NCI-H2227 (cell line): Measurements from ENCODE around the gene P3H4.

Source experiments
- DNase-seq: peaks from one replicate; lab custom pipeline; 2025; ENCODE audit not compliant: unreplicated experiment; lab: John Stamatoyannopoulos, UW

Gene P3H4

DNA sequence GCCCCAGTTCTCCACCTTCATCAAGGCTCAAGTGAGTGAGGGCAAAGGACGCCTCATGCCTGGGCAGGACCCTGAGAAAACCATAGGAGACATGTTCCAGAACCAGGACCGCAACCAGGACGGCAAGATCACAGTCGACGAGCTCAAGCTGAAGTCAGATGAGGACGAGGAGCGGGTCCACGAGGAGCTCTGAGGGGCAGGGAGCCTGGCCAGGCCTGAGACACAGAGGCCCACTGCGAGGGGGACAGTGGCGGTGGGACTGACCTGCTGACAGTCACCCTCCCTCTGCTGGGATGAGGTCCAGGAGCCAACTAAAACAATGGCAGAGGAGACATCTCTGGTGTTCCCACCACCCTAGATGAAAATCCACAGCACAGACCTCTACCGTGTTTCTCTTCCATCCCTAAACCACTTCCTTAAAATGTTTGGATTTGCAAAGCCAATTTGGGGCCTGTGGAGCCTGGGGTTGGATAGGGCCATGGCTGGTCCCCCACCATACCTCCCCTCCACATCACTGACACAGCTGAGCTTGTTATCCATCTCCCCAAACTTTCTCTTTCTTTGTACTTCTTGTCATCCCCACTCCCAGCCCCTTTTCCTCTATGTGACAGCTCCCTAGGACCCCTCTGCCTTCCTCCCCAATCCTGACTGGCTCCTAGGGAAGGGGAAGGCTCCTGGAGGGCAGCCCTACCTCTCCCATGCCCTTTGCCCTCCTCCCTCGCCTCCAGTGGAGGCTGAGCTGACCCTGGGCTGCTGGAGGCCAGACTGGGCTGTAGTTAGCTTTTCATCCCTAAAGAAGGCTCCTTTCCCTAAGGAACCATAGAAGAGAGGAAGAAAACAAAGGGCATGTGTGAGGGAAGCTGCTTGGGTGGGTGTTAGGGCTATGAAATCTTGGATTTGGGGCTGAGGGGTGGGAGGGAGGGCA, 10.7 kb upstream of the P3H4 start:
- DNase-seq: no peak

DNA sequence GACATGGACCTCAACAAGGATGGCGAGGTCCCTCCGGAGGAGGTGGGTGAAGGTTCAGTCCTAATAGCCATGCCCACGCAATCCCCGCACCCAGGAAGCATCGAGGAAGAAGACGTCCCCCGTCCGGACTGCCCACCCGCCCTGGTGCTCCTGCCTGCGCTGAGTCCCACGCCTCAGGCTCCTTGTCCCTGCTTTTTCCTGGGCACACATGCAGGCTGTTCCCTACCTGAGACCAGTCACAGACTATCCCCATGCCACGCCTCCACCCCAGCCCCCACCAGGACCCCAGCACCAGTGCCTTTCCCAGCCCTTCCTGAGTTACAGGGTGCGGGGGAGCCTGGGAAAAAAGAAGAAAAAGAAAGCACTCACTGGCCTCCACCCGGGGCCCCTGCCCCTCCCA, 10.0 kb upstream of the P3H4 start:
- DNase-seq: no peak

DNA sequence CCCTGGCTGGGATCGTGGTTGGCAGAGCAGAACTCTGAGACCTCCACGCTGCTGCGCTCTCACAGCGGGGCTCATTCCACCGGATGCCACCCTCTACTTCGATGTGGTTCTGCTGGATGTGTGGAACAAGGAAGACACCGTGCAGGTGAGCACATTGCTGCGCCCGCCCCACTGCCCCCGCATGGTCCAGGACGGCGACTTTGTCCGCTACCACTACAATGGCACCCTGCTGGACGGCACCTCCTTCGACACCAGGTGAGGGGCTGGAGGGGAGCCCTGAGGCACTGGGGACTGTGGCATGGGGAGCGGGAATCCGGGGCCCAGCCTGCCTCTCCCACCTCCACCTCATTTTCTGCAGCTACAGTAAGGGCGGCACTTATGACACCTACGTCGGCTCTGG, 6.3 kb upstream of the P3H4 start:
- no peak for DNase-seq

DNA sequence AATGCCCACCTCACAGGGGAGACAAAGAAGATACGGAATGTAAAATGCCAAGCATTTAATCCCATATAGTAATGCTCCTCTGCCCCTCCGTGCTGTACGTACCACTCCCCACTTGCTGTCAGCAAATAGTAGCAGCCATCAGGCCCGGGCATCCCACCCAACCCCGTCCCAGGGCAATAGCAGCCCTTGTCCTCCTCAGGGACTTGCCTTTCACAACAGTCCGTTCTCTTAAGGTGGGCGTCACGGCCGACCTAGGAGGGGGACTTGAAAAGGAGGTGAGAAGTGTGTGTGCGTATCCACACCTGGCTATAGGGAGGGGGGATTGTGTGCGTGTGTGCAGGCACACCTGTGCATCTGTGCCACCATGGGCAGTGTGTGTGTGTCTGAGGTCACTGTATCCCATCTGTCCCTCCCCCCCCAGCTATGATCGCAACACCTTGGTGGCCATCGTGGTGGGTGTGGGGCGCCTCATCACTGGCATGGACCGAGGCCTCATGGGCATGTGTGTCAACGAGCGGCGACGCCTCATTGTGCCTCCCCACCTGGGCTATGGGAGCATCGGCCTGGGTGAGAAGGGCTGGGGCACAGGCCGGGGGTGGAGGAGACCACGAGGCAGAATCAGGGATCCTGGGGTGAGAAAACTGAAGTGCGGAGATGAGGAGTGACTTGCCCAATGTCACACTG, 5.0 kb upstream of the P3H4 start:
- no peak for DNase-seq

DNA sequence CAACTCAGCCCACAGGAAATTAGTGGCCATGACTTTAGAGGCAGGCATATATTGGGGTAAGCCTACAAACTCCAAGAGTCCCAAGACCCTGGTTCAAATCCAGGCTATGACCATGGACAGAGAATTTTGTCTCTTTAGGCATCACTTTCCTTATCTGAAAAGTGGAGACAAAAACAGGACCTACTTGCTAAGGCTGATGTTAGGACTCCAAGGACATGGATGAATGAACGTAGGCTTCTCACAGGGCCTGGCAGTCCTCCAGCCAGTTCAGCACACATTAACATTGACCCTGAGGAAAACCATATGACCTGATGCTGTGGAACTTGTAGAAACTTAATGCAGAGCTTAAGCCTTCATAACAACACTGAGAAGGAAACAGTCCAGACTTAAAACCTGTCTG, 2.4 kb upstream of the P3H4 start:
- no peak for DNase-seq

DNA sequence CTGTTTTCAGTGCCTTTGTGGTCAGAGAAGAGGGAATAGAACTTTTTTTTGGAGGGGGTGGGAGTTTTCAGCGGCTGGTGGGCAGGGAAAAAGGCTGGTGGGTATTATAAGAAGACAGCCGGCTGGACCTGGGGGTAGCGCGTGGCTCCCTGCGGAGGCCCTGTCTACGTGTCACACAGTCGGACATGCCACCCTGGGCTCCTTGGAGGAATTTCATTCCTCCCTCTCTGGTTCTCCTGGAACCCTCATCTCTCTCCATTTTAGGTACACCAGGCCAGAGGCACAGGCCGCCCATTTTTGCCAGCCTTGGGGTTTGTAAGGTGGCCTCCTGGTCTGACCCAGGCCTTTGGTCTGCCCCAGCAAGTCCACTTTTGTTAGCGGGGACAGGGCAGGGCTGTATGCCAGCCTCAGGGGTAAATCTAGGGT, 2.0 kb upstream of the P3H4 start:
- DNase-seq: no peak

DNA sequence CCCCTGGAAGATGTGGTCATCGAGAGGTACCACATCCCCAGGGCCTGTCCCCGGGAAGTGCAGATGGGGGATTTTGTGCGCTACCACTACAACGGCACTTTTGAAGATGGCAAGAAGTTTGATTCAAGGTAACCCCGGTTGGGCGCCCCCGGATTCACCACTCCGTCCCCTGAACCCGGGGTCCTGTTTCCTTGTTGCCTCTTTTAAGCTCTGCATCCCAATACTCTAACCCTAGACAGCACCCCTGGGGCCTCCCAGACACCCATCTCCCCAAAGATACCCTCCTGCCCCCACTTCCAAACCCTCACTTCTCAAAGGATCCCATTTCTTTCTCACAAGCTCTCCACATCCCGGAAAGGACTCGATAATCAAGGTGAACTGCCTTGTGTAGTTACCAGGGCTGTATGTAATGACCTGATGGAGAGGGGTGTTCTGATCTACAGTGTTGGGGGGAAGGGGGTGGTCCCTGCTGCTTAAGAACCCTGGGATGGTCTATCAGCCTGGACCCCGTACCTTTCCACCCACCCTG, 1.5 kb upstream of the P3H4 start:
- DNase-seq: no peak

DNA sequence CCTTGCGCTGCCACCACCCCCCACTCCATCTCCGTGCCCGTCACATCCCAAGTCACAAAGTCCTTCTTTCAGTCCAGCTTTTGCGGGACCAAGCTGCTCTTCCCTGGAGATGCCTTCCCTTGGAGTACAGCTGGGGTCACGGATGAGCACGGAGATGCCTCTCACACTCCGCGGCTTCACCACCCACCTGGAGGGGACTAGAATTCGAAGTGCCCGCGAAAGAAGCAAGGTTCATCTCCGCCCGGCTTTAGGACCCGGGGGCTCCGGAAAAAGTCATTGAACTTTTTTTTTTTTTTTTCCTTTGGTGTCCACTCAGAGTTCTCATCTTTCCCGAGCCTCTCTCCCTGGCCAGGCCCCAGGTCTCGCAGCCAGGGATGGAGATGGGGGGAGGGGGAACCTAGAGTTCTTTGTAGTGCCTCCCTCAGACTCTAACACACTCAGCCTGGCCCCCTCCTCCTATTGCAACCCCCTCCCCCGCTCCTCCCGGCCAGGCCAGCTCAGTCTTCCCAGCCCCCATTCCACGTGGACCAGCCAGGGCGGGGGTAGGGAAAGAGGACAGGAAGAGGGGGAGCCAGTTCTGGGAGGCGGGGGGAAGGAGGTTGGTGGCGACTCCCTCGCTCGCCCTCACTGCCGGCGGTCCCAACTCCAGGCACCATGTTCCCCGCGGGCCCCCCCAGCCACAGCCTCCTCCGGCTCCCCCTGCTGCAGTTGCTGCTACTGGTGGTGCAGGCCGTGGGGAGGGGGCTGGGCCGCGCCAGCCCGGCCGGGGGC, 817 bp upstream of the P3H4 start, which contains the start of gene FKBP10:
Gene FKBP10 (plus strand): TSS at position 624 of the 771 bp plus-strand sequence. CDS start 31 bp downstream, at position 655.
- DNase-seq: peak; percentile 90

DNA sequence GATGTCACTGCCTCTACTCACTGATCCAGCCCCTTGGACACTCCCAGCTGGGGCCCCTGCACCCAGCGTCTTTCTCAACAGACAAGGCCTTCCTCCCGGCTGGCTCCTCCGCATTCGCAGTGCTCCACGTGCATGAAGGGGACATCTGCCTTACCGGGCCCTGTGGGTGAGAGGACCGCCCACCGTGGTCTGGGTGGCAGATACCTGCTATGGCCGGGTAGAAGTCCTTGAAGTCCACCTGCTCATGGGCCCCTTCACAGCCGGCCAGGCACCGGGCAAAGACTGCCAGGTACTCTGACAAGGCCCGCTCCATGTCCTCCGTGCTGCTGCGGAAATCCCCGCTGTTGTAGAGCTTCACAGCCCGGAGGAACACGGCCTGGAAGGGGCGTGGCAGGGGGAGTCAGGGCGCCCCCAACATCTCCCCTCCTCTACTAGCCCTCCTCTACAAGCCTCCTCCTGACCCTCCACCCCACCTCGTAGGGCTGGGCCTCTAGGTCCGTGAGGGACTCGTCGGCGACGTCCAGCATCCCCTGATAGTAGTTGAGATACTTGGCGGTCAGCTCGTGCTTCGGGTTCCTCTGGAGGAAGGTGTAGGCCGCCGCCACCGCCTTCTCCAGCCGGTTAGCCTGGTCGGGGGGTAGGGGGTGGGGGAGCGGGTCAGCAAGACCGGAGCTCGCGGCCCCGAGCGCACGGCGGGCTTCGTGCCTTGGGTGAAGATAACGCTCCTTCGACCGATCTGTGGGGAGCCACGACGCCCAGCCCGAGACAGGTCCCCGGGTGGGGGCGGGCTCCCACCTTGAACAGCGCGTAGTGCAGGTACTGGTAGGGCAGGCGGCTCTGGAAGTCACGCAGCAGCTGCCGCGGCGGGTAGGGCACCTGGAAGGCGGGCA, 845 bp downstream of the P3H4 start:
- DNase-seq: peak; percentile 66

DNA sequence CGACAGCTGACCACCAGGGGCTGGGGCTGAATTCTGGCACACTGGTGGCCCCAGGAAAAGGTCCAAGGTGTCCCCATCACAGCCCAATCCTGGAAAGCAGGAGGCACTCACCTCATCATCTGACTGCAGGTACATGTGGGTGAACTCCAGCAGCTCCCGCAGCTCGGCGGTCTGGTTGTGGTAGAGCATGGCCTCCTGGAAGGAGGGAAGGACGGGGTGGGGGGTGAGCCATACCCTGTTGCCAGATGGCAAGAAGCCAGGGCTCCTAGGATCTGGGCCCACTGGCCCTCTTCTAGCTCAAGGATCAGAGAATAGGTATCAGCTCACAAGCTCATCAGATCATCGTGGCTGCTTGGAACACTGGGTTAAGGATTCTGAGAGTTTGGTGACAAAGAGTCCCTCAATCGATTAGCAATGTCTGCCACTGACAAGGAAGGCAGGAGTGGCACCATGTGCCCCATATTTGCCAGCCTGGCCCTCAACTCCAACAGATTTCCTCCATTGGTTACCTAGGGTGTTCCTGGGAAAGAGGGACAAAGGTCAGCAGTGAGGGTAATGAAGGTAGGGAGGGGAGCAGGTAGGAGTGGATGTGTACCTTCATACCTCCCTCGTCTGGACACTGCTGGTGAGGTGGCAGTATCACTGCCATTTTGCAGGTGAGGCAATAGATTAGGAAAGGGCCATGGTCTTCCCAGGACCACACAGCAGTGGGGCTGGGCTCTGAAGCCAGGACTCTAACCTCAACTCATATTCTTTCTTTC, 4.9 kb downstream of the P3H4 start:
- no peak for DNase-seq

DNA sequence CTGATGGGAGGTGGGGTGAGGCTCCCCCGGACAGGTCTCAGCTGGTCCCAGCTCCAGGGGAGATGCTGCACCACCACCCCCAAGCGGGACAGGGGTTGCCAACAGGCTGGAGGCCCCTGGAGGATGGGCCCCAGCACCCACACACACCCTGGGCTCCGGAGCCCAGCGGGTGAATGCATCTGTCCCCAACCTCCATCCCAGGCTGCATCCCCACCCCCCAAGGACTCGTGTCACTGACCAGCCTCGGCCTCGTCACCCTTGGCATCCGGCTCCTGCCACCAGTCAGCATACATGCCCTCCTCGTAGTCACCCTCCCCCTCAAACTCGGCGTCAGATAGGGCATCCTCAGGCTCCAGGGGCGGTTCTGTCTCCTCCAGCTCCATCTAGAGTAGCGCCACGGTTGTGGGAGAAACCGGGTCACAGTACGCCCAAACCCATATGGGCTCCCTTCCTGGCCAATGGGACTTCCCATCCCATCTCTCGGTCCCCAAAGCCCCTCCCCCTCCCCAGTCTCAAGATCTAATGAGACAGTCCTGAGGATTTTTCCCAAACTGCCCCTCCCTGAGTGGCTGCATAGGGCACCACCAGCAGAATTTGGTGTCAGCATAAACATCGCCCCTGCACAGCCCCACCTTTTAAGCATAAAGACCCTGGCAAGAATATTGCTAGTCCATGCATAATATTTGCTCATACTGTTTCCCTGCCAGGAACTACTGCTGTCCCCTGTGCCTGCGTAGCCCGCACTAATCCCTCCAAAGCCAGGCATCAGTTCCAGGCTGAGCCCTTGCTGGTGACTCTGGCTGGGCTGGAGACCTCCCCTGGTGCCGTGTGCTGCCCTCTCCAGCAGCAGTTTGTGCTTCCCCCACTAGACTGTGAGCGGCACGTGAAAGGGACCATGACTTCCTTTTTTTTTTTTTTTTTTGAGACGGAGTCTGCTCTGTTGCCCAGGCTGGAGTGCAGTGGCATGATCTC, 8.4 kb downstream of the P3H4 start:
- DNase-seq: no peak

DNA sequence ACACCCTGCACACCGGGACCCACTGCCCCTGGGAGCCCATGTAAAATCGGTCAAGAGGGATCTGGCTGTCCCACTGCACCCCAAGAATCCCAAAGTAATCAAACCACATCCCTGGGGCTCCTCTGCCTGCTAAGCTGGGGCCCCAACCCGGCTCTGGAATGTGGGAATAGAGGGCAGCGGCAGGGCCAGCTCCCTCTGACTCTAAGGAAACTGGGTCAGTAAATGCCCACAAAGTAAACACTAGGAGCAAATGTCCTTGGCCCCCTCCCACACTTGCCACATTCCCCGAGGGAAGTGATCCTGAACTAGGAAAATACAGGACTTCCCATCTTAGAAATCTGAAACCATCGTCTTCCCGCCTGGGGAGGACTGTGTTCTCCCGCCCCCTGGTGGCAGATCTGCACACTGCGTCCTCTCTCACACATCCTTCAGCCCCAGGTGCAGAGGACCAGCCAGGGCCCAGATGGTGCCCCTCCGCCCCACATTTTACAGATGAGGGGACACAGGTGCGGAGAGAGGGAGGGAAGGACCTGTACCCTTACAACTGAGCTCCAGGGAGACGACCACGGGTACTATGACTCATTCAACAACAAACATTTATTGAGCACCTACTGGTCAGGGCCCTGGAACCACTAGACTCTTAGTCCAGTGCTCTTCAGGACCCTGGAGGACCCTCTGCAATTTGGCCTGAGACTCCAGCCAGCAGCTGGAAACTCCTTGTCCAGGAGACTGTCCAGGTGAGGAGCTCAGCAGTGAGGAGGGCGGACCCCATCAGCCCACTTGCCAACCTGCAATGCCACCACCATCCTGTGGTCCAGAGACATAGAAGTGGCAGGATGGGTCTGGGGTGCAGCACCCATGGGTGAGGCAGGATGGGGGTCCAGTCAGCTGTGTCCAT, 10.1 kb downstream of the P3H4 start:
- DNase-seq: peak; percentile 87

DNA sequence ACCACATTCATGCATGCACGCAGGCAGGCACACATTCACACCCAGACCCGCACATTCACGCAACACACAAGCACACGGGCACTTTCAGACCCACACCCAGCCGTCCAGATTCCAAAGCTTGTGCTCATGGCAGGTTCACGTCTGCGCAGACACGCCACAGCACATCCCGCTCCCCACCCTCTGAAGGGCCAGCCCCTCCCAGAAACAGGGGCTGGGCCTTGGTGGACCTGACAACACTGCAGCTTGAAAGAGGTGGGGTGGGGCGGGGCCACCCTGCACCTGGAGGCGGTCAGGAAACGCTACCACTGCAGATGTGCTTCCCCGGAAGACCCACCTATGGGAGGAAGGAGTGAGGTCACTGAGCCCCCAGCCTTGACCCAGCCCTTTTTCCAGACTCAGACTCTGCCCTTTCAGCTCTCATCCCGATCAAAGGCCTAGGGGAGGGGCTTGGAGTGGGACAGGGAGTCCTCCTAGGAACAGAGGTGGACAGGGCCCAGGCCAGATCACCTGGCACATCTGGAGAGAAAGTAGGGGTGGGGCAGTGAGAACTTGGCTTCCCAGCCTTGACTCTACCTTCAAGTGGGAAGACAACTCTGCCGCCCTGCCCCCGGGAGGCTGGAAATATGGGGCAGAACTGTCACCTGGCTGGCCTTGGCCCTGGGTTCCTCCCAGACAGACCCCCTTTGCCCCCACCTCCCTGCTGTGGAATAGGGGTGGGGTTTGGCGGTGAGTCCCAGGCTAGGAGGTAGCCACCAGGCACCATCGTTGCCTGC, 11.0 kb downstream of the P3H4 start:
- DNase-seq: peak; percentile 33

DNA sequence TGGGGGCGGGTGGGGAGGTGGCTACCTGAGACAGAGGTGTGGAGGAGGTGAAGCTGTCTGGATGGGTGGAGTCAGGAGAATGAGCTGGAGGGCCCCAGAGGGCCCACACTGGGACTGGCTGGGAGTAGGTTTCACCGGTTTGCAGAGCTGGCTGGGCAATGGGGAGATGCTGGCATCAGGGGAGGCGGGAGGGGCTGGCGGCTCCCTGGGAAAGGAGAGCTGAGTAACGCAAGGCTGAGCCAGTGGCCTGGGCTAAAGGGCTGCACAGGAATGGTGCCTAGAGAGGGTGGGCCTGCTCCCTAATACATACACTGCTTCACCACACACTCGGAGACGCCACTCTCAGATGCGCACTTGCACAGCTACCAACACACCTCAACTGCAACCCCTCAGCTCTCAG, 12.4 kb downstream of the P3H4 start:
- no peak for DNase-seq

DNA sequence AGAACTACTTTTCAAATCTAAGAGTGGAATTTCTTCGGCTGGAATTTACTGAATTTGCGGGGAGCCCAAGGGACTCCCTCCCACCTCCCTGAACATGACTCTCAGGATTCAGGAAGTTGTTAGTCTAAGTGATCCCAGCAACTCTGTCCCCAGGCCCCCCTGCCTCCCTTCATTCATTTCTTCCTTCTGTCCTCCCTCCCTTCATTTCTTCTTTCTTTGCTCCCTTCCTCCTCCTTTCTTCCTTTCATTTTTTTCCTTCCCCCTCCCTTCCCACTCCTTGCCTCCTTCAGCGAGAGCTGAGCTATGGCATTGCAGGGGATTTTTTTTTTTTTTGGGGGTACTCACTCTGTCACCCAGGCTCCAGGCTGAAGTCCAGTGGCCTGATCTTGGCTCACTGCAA, 14.4 kb downstream of the P3H4 start:
- DNase-seq: no peak

DNA sequence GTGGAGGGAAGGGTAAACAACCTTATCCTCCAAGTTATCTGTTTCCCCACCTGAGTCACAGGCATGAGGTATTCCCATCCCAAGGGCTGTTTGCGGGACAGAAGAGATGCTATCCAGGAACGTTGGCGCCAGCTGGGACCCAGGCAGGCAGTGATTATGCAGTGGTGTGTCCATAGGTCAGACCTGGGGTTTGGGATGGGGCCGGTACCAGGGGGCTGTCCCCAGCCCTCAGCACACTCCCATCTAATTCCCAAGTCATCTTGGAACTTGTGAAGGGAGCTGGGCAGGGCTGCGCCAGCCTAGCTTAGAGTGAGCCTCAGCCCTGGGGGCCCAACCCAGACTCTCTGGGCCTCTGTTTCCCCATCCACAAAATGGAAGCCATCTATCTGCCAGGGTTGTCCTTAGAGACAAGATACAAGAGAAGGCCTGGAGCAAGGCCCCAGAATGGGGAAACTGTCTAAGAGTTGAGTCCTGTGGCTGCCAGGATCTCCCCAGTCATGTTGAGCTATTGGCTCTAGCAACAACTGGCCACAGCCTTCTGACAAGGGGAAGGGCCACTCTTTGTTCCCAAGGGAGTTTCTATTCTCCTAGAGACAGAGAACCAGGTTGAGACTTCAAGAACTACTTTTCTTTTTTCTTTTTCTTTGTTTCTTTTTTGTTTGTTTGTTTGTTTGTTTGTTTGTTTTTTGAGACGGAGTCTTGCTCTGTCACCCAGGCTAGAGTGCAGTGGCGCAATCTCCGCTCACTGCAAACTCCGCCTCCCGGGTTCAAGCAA, 15.4 kb downstream of the P3H4 start:
- no peak for DNase-seq
